H9 (cell line): ENCODE results near the gene TBXAS1. TPM values are rescaled to one million over a fixed set of nuclear protein-coding genes. Genes with fewer than 3 reads are reported as not detected.

ENCODE experiments used
- DNase-seq: peaks from one replicate; pipeline ENCODE4 v3.0.0-alpha.2; 2017
- H2AFZ ChIP-seq: one replicate; pipeline ENCODE4 v1.6.1; 2013; ENCODE audit warnings: mild to moderate bottlenecking, low read length, control low read depth, moderate library complexity
- H2AK5ac ChIP-seq: 2 replicates; pipeline ENCODE4 v1.6.1; 2013; ENCODE audit warnings: low read length, control low read depth, mixed read lengths; ENCODE audit not compliant: insufficient read length
- H2BK120ac ChIP-seq: one replicate; pipeline ENCODE4 v1.6.1; 2013; ENCODE audit warnings: low read depth, mild to moderate bottlenecking, low read length, control low read depth, inconsistent platforms; ENCODE audit not compliant: poor library complexity, severe bottlenecking
- H2BK12ac ChIP-seq: 2 replicates; pipeline ENCODE4 v1.6.1; 2013; ENCODE audit warnings: low read length, control low read depth, mixed read lengths, low read depth; ENCODE audit not compliant: insufficient read length
- H2BK15ac ChIP-seq: 2 replicates; pipeline ENCODE4 v1.6.1; 2013; ENCODE audit warnings: low read depth, low read length, control low read depth
- H2BK20ac ChIP-seq: one replicate; pipeline ENCODE4 v1.6.1; 2013; ENCODE audit warnings: low read depth, mild to moderate bottlenecking, low read length, control low read depth, inconsistent platforms; ENCODE audit not compliant: poor library complexity, severe bottlenecking
- H2BK5ac ChIP-seq: 2 replicates; pipeline ENCODE4 v1.6.1; 2013; ENCODE audit warnings: low read length, control low read depth, mixed read lengths; ENCODE audit not compliant: insufficient read length
- H3K14ac ChIP-seq: 2 replicates; pipeline ENCODE4 v1.6.1; 2013; ENCODE audit warnings: low read length, control low read depth; ENCODE audit not compliant: insufficient read depth
- H3K18ac ChIP-seq: 2 replicates; pipeline ENCODE4 v1.6.1; 2013; ENCODE audit warnings: low read depth, mild to moderate bottlenecking, mixed read lengths, low read length, control low read depth; ENCODE audit not compliant: insufficient read length
- H3K23ac ChIP-seq: 2 replicates; pipeline ENCODE4 v1.6.1; 2013; ENCODE audit warnings: low read length, control low read depth, mixed read lengths, low read depth; ENCODE audit not compliant: insufficient read length
- H3K23me2 ChIP-seq: 2 replicates; pipeline ENCODE4 v1.6.1; 2013; ENCODE audit warnings: low read depth, mild to moderate bottlenecking, mixed read lengths, low read length, control low read depth; ENCODE audit not compliant: insufficient read length, poor library complexity, severe bottlenecking
- H3K27ac ChIP-seq: 2 replicates; pipeline ENCODE4 v1.5.1; 2013; ENCODE audit warnings: low read length, control low read depth, mixed read lengths, low read depth; ENCODE audit not compliant: insufficient read length
- H3K27me3 ChIP-seq: 2 replicates; pipeline ENCODE4 v1.6.1; 2013; ENCODE audit warnings: low read length, control low read depth, inconsistent platforms; ENCODE audit not compliant: insufficient read depth
- H3K4ac ChIP-seq: 2 replicates; pipeline ENCODE4 v1.6.1; 2013; ENCODE audit warnings: low read depth, mild to moderate bottlenecking, control low read depth, inconsistent platforms, low read length, moderate library complexity
- H3K4me1 ChIP-seq: 2 replicates; pipeline ENCODE4 v1.6.1; 2013; ENCODE audit warnings: low read length, control low read depth, inconsistent platforms; ENCODE audit not compliant: insufficient read depth
- H3K4me2 ChIP-seq: 2 replicates; pipeline ENCODE4 v1.6.1; 2013; ENCODE audit warnings: low read length, control low read depth, mixed read lengths; ENCODE audit not compliant: insufficient read length, insufficient read depth
- H3K56ac ChIP-seq: 2 replicates; pipeline ENCODE4 v1.6.1; 2013; ENCODE audit warnings: low read depth, mild to moderate bottlenecking, mixed read lengths, low read length, control low read depth; ENCODE audit not compliant: insufficient read length
- H3K79me1 ChIP-seq: 2 replicates; pipeline ENCODE4 v1.6.1; 2013; ENCODE audit warnings: low read depth, mild to moderate bottlenecking, moderate library complexity, low read length, control low read depth, inconsistent platforms; ENCODE audit not compliant: insufficient read depth, poor library complexity, severe bottlenecking
- H3K79me2 ChIP-seq: 2 replicates; pipeline ENCODE4 v1.6.1; 2013; ENCODE audit warnings: low read length, control low read depth, inconsistent platforms; ENCODE audit not compliant: insufficient read depth
- H3K9ac ChIP-seq: 2 replicates; pipeline ENCODE4 v1.6.1; 2013; ENCODE audit warnings: low read length, control low read depth, mixed read lengths; ENCODE audit not compliant: insufficient read length; ENCODE audit errors: extremely low read depth
- H3K9me3 ChIP-seq: one replicate; pipeline ENCODE4 v1.6.1; 2013; ENCODE audit warnings: low read depth, low read length, inconsistent platforms; ENCODE audit not compliant: control insufficient read depth
- H3T11ph ChIP-seq: one replicate; pipeline ENCODE4 v1.6.1; 2013; ENCODE audit warnings: mild to moderate bottlenecking, low read length, control low read depth, inconsistent platforms
- H4K20me1 ChIP-seq: one replicate; pipeline ENCODE4 v1.6.1; 2013; ENCODE audit not compliant: control insufficient read depth, insufficient read length, insufficient read depth
- H4K5ac ChIP-seq: 2 replicates; pipeline ENCODE4 v1.6.1; 2013; ENCODE audit warnings: low read depth, mild to moderate bottlenecking, mixed read lengths, low read length, control low read depth; ENCODE audit not compliant: insufficient read length
- H4K8ac ChIP-seq: replicated peaks from 2 replicates; pipeline ENCODE4 v1.6.1; 2013; ENCODE audit warnings: low read length, control low read depth, mixed read lengths, low read depth; ENCODE audit not compliant: insufficient read length
- H4K91ac ChIP-seq: 2 replicates; pipeline ENCODE4 v1.6.1; 2013; ENCODE audit warnings: low read depth, mild to moderate bottlenecking, moderate library complexity, mixed read lengths, low read length, control low read depth; ENCODE audit not compliant: insufficient read length
- H3K27ac Mint-ChIP-seq, 3 experiments: 2 replicates in 2 of 3; 3 replicates in 1 of 3; pipeline ENCODE4 v1.8.0; 2020 to 2021; ENCODE audit warnings: mixed read lengths in 3 of 3, mild to moderate bottlenecking in 1 of 3, moderate library complexity in 1 of 3
- H3K27me3 Mint-ChIP-seq: 2 replicates; pipeline ENCODE4 v1.8.0; 2021; ENCODE audit warnings: low read depth, mild to moderate bottlenecking, moderate library complexity, mixed read lengths
- H3K36me3 Mint-ChIP-seq, 3 experiments: 2 replicates in 2 of 3; 3 replicates in 1 of 3; pipeline ENCODE4 v1.8.0; 2020 to 2021; ENCODE audit warnings: low read depth in 3 of 3, mixed read lengths in 3 of 3; ENCODE audit not compliant: insufficient read depth in 1 of 3
- H3K4me1 Mint-ChIP-seq, 2 experiments: 2 replicates each; pipeline ENCODE4 v1.8.0; 2020; ENCODE audit warnings: mixed read lengths in 2 of 2
- H3K4me3 Mint-ChIP-seq, 2 experiments: 2 replicates in 1 of 2; 3 replicates in 1 of 2; pipeline ENCODE4 v1.8.0; 2020 to 2021; ENCODE audit warnings: mild to moderate bottlenecking in 2 of 2, mixed read lengths in 2 of 2, moderate library complexity in 1 of 2
- H3K9me3 Mint-ChIP-seq, 2 experiments: 2 replicates in 1 of 2; 3 replicates in 1 of 2; pipeline ENCODE4 v1.8.0; 2020; ENCODE audit warnings: mild to moderate bottlenecking in 2 of 2, mixed read lengths in 2 of 2, moderate library complexity in 1 of 2
- WGBS: extraction: QIAGEN DNeasy Blood & Tissue Kit; methylation state at CpG from one replicate; pipeline ENCODE4 v1.1.7; 2013; ENCODE audit warnings: missing lambda C conversion rate, low lambda C conversion rate, mixed read lengths; ENCODE audit not compliant: insufficient read length; ENCODE audit errors: extremely low coverage; 5-methylcytosine and 5-hydroxymethylcytosine counted together
- total RNA-seq: library from RNA; stranded (reverse); gene quantifications from 2 replicates; pipeline ENCODE4 v1.2.1, GENCODE V29; 2021
- TF ChIP-seq, protein P1 (sequence below): fragments of 200-600 bp; sonication (generic); conservative IDR thresholded peaks from 3 replicates; pipeline ENCODE4 v1.8.0; 2021; ENCODE audit warnings: antibody characterized with exemption, mild to moderate bottlenecking

The TBXAS1 gene
- total RNA-seq, 1 experiment from 2014 or later, result 0.39 TPM

DNA sequence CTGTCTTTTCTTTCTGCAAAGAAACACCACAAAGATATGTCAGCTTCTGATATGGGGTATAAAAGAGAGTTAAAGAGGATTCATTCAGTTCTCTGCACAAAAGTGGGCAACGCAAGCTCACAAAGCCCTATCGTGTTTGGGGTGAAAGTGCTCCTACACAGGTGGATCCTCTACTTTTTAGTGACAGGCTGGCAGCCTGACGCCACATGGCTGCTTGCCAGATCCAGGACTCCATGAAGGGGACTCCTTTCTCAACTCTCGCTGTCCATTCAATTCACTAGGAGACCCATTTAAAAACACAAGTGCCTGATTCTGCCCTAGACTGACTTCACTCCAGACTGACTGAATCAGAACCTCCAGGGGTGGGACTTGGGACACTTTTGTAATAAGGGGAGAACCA is 225.7 kb downstream of the TBXAS1 start:
- no peak for DNase-seq
- Mint-ChIP-seq H3K27me3 (no peaks in the 10 kb centered on the region; the same call in none of the 2 replicates), H3K9me3 (no peaks in the 10 kb centered on the region; a peak in 1 of 5 replicates), H3K27ac (no peak overlapping the region), H3K4me3 (no peak overlapping the region), H3K4me1 (peaks cover 3 to 5% of the 10 kb centered on the region in 2 experiments; a peak in 2 of 4 replicates), H3K36me3 (peaks cover 0 to 2% (median 0%) of the 10 kb centered on the region in 3 experiments; a peak in 2 of 7 replicates)
- Histone ChIP-seq H4K8ac (no peak overlapping the region), H3K4me1 (no peaks in the 10 kb centered on the region), H4K5ac (no peak overlapping the region), H3K27ac (no peak overlapping the region), H2BK5ac (no peak overlapping the region), H3K9ac (no peak overlapping the region), H3K23me2 (no peaks in the 10 kb centered on the region), H3K18ac (no peak overlapping the region), H3K14ac (no peak overlapping the region), H3K27me3 (no peaks in the 10 kb centered on the region), H3T11ph (no peak overlapping the region), H2AK5ac (no peak overlapping the region), H2BK20ac (no peak overlapping the region), H4K20me1 (no peaks in the 10 kb centered on the region), H2BK120ac (no peak overlapping the region), H3K79me2 (no peaks in the 10 kb centered on the region), H3K4ac (no peak overlapping the region), H4K91ac (no peak overlapping the region), H2BK15ac (no peak overlapping the region), H3K23ac (no peak overlapping the region), H3K79me1 (no peaks in the 10 kb centered on the region), H2AFZ (no peak overlapping the region), H3K56ac (no peak overlapping the region), H3K4me2 (no peak overlapping the region), H3K9me3 (no peaks in the 10 kb centered on the region), H2BK12ac (no peak overlapping the region)
- no CpG with 5 or more reads among the region's 4 CpGs for WGBS
- TF ChIP-seq, protein P1, sequence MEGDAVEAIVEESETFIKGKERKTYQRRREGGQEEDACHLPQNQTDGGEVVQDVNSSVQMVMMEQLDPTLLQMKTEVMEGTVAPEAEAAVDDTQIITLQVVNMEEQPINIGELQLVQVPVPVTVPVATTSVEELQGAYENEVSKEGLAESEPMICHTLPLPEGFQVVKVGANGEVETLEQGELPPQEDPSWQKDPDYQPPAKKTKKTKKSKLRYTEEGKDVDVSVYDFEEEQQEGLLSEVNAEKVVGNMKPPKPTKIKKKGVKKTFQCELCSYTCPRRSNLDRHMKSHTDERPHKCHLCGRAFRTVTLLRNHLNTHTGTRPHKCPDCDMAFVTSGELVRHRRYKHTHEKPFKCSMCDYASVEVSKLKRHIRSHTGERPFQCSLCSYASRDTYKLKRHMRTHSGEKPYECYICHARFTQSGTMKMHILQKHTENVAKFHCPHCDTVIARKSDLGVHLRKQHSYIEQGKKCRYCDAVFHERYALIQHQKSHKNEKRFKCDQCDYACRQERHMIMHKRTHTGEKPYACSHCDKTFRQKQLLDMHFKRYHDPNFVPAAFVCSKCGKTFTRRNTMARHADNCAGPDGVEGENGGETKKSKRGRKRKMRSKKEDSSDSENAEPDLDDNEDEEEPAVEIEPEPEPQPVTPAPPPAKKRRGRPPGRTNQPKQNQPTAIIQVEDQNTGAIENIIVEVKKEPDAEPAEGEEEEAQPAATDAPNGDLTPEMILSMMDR, result no peak
